Gastroesophageal sphincter (tissue), 3 donors: ENCODE data around the gene PGLYRP2.

Experiments
- POLR2AphosphoS5 ChIP-seq: sonication (generic); formaldehyde crosslinking; IDR thresholded peaks from one replicate; pipeline ENCODE4 v1.6.1; 2017; ENCODE audit warnings: antibody characterized with exemption
- TF ChIP-seq, protein P1 (sequence below), 4 experiments: fragments of 200-600 bp in 2 of 4; fragments of 450-650 bp in 2 of 4; sonication (generic) in 1 of 4; IDR thresholded peaks; one replicate each; pipeline ENCODE4 v1.5.1; 2017 to 2019; ENCODE audit warnings: antibody characterized with exemption in 4 of 4, mild to moderate bottlenecking in 2 of 4, moderate library complexity in 2 of 4

DNA sequence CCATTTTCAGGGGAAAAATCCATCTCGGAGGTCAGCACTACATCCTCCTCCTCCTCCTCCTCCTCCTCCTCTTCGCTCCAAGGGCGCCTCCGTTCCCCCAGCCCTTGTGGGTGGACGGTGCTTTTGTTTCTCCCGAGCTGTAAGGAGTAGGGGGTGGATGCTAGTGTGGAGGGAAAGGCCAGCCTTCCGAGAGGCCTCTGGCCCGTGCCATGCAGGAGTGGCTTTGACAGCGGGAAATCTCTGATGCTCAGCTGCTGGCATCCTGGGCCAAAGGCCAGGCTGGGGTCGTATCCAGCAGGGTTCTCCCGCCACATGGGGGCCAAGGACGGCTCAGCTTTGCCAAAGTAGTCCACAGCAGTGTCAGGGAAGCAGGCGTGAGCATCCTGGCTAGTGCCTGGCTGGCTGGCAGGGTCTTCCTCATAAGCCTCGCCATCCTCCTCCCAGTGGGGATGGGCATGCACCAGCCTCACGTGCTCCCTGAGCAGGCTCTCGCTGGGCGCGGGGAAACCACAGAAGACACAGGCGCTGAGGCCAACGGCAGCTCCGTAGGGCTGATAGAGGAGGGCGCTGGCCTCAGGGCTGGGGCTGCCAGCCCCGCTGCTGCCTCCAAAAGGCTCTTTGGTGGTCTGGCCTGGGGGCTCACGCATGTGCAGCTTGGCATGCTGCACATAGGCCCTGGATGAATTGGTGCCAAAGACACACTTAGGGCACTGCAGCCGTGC lies 40.1 kb downstream of the PGLYRP2 start:
- TF ChIP-seq, protein P1, sequence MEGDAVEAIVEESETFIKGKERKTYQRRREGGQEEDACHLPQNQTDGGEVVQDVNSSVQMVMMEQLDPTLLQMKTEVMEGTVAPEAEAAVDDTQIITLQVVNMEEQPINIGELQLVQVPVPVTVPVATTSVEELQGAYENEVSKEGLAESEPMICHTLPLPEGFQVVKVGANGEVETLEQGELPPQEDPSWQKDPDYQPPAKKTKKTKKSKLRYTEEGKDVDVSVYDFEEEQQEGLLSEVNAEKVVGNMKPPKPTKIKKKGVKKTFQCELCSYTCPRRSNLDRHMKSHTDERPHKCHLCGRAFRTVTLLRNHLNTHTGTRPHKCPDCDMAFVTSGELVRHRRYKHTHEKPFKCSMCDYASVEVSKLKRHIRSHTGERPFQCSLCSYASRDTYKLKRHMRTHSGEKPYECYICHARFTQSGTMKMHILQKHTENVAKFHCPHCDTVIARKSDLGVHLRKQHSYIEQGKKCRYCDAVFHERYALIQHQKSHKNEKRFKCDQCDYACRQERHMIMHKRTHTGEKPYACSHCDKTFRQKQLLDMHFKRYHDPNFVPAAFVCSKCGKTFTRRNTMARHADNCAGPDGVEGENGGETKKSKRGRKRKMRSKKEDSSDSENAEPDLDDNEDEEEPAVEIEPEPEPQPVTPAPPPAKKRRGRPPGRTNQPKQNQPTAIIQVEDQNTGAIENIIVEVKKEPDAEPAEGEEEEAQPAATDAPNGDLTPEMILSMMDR (IDR thresholded peaks at IDR 0.05): no peak
- no peak for TF ChIP-seq POLR2AphosphoS5
